Measurements from ENCODE around the gene BRD3OS.

GRCh38 chr9:134040176-134040565 lies 14.9 kb downstream of the BRD3OS start:
- TF ChIP-seq, protein P1, sequence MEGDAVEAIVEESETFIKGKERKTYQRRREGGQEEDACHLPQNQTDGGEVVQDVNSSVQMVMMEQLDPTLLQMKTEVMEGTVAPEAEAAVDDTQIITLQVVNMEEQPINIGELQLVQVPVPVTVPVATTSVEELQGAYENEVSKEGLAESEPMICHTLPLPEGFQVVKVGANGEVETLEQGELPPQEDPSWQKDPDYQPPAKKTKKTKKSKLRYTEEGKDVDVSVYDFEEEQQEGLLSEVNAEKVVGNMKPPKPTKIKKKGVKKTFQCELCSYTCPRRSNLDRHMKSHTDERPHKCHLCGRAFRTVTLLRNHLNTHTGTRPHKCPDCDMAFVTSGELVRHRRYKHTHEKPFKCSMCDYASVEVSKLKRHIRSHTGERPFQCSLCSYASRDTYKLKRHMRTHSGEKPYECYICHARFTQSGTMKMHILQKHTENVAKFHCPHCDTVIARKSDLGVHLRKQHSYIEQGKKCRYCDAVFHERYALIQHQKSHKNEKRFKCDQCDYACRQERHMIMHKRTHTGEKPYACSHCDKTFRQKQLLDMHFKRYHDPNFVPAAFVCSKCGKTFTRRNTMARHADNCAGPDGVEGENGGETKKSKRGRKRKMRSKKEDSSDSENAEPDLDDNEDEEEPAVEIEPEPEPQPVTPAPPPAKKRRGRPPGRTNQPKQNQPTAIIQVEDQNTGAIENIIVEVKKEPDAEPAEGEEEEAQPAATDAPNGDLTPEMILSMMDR (IDR thresholded peaks at IDR 0.05), result no peak
- TF ChIP-seq ZFX (IDR thresholded peaks at IDR 0.05; ENCODE audit: borderline replicate concordance), result no peak

Measured in 22Rv1 (cell line).